Gastroesophageal sphincter (tissue), 3 donors: ENCODE results near the gene YWHAE.
"Not testable (repeated sequence)": the region's sequence is repeated elsewhere in the genome, so short reads cannot be mapped to it uniquely, and the experiment has no call there.

Source experiments
- EP300 ChIP-seq: sonication (generic); formaldehyde crosslinking; IDR thresholded peaks from one replicate; pipeline ENCODE4 v1.6.1; 2017; ENCODE audit warnings: antibody characterized with exemption, mild to moderate bottlenecking
- POLR2A ChIP-seq, 2 donors: fragments of 450-650 bp; IDR thresholded peaks; one replicate each; pipeline ENCODE4 v1.6.1; 2017; ENCODE audit warnings: antibody characterized with exemption in 2 of 2, mild to moderate bottlenecking in 2 of 2, moderate library complexity in 1 of 2
- POLR2AphosphoS5 ChIP-seq: sonication (generic); formaldehyde crosslinking; IDR thresholded peaks from one replicate; pipeline ENCODE4 v1.6.1; 2017; ENCODE audit warnings: antibody characterized with exemption
- TF ChIP-seq, protein P1 (sequence below), 4 experiments: fragments of 200-600 bp in 2 of 4; fragments of 450-650 bp in 2 of 4; sonication (generic) in 1 of 4; IDR thresholded peaks; one replicate each; pipeline ENCODE4 v1.5.1; 2017 to 2019; ENCODE audit warnings: antibody characterized with exemption in 4 of 4, mild to moderate bottlenecking in 2 of 4, moderate library complexity in 2 of 4

GRCh38 chr17:1352530-1352929 is 47.5 kb downstream of the YWHAE start:
- not testable (repeated sequence) for TF ChIP-seq POLR2A (IDR thresholded peaks at IDR 0.05); POLR2AphosphoS5; EP300
- TF ChIP-seq, protein P1, sequence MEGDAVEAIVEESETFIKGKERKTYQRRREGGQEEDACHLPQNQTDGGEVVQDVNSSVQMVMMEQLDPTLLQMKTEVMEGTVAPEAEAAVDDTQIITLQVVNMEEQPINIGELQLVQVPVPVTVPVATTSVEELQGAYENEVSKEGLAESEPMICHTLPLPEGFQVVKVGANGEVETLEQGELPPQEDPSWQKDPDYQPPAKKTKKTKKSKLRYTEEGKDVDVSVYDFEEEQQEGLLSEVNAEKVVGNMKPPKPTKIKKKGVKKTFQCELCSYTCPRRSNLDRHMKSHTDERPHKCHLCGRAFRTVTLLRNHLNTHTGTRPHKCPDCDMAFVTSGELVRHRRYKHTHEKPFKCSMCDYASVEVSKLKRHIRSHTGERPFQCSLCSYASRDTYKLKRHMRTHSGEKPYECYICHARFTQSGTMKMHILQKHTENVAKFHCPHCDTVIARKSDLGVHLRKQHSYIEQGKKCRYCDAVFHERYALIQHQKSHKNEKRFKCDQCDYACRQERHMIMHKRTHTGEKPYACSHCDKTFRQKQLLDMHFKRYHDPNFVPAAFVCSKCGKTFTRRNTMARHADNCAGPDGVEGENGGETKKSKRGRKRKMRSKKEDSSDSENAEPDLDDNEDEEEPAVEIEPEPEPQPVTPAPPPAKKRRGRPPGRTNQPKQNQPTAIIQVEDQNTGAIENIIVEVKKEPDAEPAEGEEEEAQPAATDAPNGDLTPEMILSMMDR (IDR thresholded peaks at IDR 0.05): not testable (repeated sequence)
